H1 (cell line): Measurements from ENCODE around the gene URM1. TPM values are rescaled to one million over a fixed set of nuclear protein-coding genes. Genes with fewer than 3 reads are reported as not detected.

Experiments used
- CTCF ChIA-PET: fragments of 300-600 bp; sonication (Branson Sonifier 250); formaldehyde crosslinking; loops from one replicate; lab custom pipeline; 2021; ENCODE audit not compliant: partially characterized antibody; lab: Charles Lee
- POLR2A ChIA-PET: fragments of 300-600 bp; sonication (Branson Sonifier 250); formaldehyde crosslinking; loops from one replicate; lab custom pipeline; 2021; ENCODE audit warnings: inconsistent platforms; ENCODE audit not compliant: partially characterized antibody; lab: Charles Lee
- DNase-seq, 2 experiments: peaks; one replicate each; pipeline versions ENCODE4 v3.0.0 to v3.0.0-alpha.2; 2010 to 2022; ENCODE audit warnings: low spot score in 2 of 2, low read depth in 1 of 2, mixed read lengths in 1 of 2
- FAIRE-seq: peaks from 2 replicates; lab custom pipeline; 2011; peaks lifted over from hg19 to GRCh38; lab: Jason Lieb, UNC
- H2AFZ ChIP-seq: 2 replicates; pipeline ENCODE4 v1.8.1; 2012; ENCODE audit warnings: low read length, inconsistent platforms
- H2AK5ac ChIP-seq: 2 replicates; pipeline ENCODE4 v1.6.1; 2013; ENCODE audit warnings: low read depth, low read length
- H2BK120ac ChIP-seq: replicated peaks from 2 replicates; pipeline ENCODE3; 2013; ENCODE audit warnings: low read depth, low read length, inconsistent platforms
- H2BK12ac ChIP-seq: 2 replicates; pipeline ENCODE4 v1.6.1; 2013; ENCODE audit warnings: low read depth, low read length
- H2BK15ac ChIP-seq: 2 replicates; pipeline ENCODE4 v1.6.1; 2013; ENCODE audit warnings: low read length
- H2BK20ac ChIP-seq: 2 replicates; pipeline ENCODE4 v1.6.1; 2013; ENCODE audit warnings: low read length
- H2BK5ac ChIP-seq: 2 replicates; pipeline ENCODE4 v1.6.1; 2013; ENCODE audit warnings: low read depth, low read length
- H3K14ac ChIP-seq: 2 replicates; pipeline ENCODE4 v1.6.1; 2013; ENCODE audit warnings: inconsistent platforms; ENCODE audit not compliant: insufficient read length
- H3K18ac ChIP-seq: 2 replicates; pipeline ENCODE4 v1.6.1; 2013; ENCODE audit warnings: low read length; ENCODE audit errors: extremely low read depth
- H3K23ac ChIP-seq: 2 replicates; pipeline ENCODE4 v1.6.1; 2013; ENCODE audit warnings: inconsistent platforms; ENCODE audit not compliant: insufficient read length
- H3K23me2 ChIP-seq: 2 replicates; pipeline ENCODE4 v1.6.1; 2013; ENCODE audit warnings: low read depth, low read length
- H3K27ac ChIP-seq: 2 replicates; pipeline ENCODE4 v1.6.1; 2011; ENCODE audit warnings: low read depth, low read length, inconsistent platforms
- H3K27me3 ChIP-seq, 4 experiments: replicated peaks in 1 of 4; 1 replicate in 1 of 4; 2 replicates in 3 of 4; pipeline versions ENCODE4 v1.6.1 to v1.8.1; 2011 to 2013; ENCODE audit warnings: low read length in 3 of 4, mild to moderate bottlenecking in 3 of 4, inconsistent platforms in 2 of 4, mixed read lengths in 2 of 4, moderate library complexity in 1 of 4; ENCODE audit not compliant: control insufficient read depth in 3 of 4, insufficient read depth in 3 of 4; ENCODE audit errors: extremely low read depth in 1 of 4
- H3K36me3 ChIP-seq, 4 experiments: 2 replicates each; pipeline versions ENCODE4 v1.6.1 to v1.8.1; 2011 to 2013; ENCODE audit warnings: mild to moderate bottlenecking in 4 of 4, low read length in 3 of 4, moderate library complexity in 2 of 4, control low read depth in 1 of 4, inconsistent platforms in 1 of 4; ENCODE audit not compliant: insufficient read depth in 4 of 4, control insufficient read depth in 2 of 4
- H3K4ac ChIP-seq: replicated peaks from 2 replicates; pipeline ENCODE3; 2013; ENCODE audit warnings: low read length, low read depth, mixed read lengths, inconsistent platforms; ENCODE audit not compliant: insufficient read length
- H3K4me1 ChIP-seq, 4 experiments: replicated peaks in 1 of 4; 1 replicate in 1 of 4; 2 replicates in 3 of 4; pipeline versions ENCODE4 v1.6.1 to v1.8.1; 2011 to 2013; ENCODE audit warnings: low read length in 3 of 4, inconsistent platforms in 2 of 4, mixed read lengths in 1 of 4; ENCODE audit not compliant: insufficient read depth in 4 of 4, control insufficient read depth in 3 of 4
- H3K4me2 ChIP-seq, 2 experiments: 2 replicates each; pipeline versions ENCODE4 v1.6.1 to v1.8.1; 2011 to 2013; ENCODE audit warnings: low read depth in 2 of 2, low read length in 2 of 2, control low read depth in 1 of 2, inconsistent platforms in 1 of 2, mild to moderate bottlenecking in 1 of 2; ENCODE audit not compliant: insufficient read depth in 1 of 2
- H3K4me3 ChIP-seq, 4 experiments: fragments of 200-600, 300-600 bp in 1 of 4; sonication (generic), shearing (Covaris generic), sonication (Bioruptor Twin) in 1 of 4; 2 replicates each; pipeline versions ENCODE4 v1.5.1 to v1.8.1; 2011 to 2016; ENCODE audit warnings: low read length in 4 of 4, low read depth in 3 of 4, control low read depth in 2 of 4, inconsistent platforms in 2 of 4, mild to moderate bottlenecking in 2 of 4, mixed read lengths in 1 of 4, moderate library complexity in 1 of 4; ENCODE audit not compliant: insufficient read depth in 2 of 4; ENCODE audit errors: extremely low read depth in 1 of 4
- H3K56ac ChIP-seq: replicated peaks from 2 replicates; pipeline ENCODE3; 2013; ENCODE audit warnings: low read depth, mild to moderate bottlenecking, mixed read lengths, low read length, inconsistent platforms; ENCODE audit not compliant: insufficient read length
- H3K79me1 ChIP-seq: 2 replicates; pipeline ENCODE4 v1.6.1; 2013; ENCODE audit warnings: low read depth, low read length, control low read depth
- H3K79me2 ChIP-seq, 2 experiments: 2 replicates each; pipeline versions ENCODE4 v1.6.1 to v1.8.1; 2012 to 2013; ENCODE audit warnings: low read length in 2 of 2, mild to moderate bottlenecking in 2 of 2, inconsistent platforms in 1 of 2; ENCODE audit not compliant: insufficient read depth in 2 of 2, control insufficient read depth in 1 of 2
- H3K9ac ChIP-seq, 4 experiments: replicated peaks in 1 of 4; 1 replicate in 1 of 4; 2 replicates in 3 of 4; pipeline versions ENCODE4 v1.6.1 to v1.8.1; 2011 to 2013; ENCODE audit warnings: low read depth in 3 of 4, low read length in 3 of 4, control low read depth in 2 of 4, mild to moderate bottlenecking in 2 of 4, moderate library complexity in 2 of 4, inconsistent platforms in 1 of 4; ENCODE audit errors: extremely low read depth in 1 of 4
- H3K9me3 ChIP-seq, 2 experiments: 2 replicates each; pipeline versions ENCODE4 v1.6.1 to v1.8.1; 2012 to 2013; ENCODE audit warnings: mild to moderate bottlenecking in 2 of 2, moderate library complexity in 2 of 2, control low read depth in 1 of 2, inconsistent platforms in 1 of 2, low read depth in 1 of 2, low read length in 1 of 2, mixed read lengths in 1 of 2; ENCODE audit not compliant: insufficient read depth in 2 of 2
- H4K20me1 ChIP-seq, 2 experiments: replicated peaks in 1 of 2; 2 replicates each; pipeline versions ENCODE3 to v1.8.1; 2011 to 2013; ENCODE audit warnings: inconsistent platforms in 2 of 2, low read length in 2 of 2, mild to moderate bottlenecking in 1 of 2; ENCODE audit not compliant: insufficient read depth in 2 of 2, control insufficient read depth in 1 of 2
- H4K5ac ChIP-seq: 2 replicates; pipeline ENCODE4 v1.6.1; 2013; ENCODE audit warnings: low read length, low read depth, mixed read lengths, inconsistent platforms; ENCODE audit not compliant: insufficient read length
- H4K8ac ChIP-seq: 2 replicates; pipeline ENCODE4 v1.8.0; 2013; ENCODE audit warnings: mild to moderate bottlenecking, moderate library complexity, low read length, inconsistent platforms; ENCODE audit not compliant: insufficient read depth; ENCODE audit errors: extremely low read depth
- H4K91ac ChIP-seq: replicated peaks from 2 replicates; pipeline ENCODE3; 2013; ENCODE audit warnings: low read length, mixed read lengths, inconsistent platforms; ENCODE audit not compliant: insufficient read length
- BCL11A ChIP-seq, 2 experiments: IDR thresholded peaks; one replicate each; pipeline ENCODE4 v1.6.1; 2011; ENCODE audit warnings: low read depth in 2 of 2, low read length in 2 of 2, mild to moderate bottlenecking in 2 of 2
- CHD1 ChIP-seq: IDR thresholded peaks from 2 replicates; pipeline ENCODE4 v1.6.1; 2012; ENCODE audit warnings: low read depth, low read length, improper control_type of control experiment
- E2F6 ChIP-seq: IDR thresholded peaks from 2 replicates; pipeline ENCODE4 v1.6.1; 2012; ENCODE audit warnings: inconsistent platforms
- EZH2 ChIP-seq: fragments of 200-600 bp; sonication (generic); IDR thresholded peaks from 2 replicates; pipeline ENCODE4 v1.7.1; 2012; ENCODE audit warnings: low read depth, mild to moderate bottlenecking, moderate library complexity, low read length, inconsistent platforms; ENCODE audit not compliant: severe bottlenecking
- HDAC6 ChIP-seq: IDR thresholded peaks from one replicate; pipeline ENCODE4 v1.7.1; 2012; ENCODE audit warnings: low read depth, mild to moderate bottlenecking, inconsistent platforms, low read length, moderate library complexity
- JUND ChIP-seq: IDR thresholded peaks from 2 replicates; pipeline ENCODE4 v1.6.1; 2011; ENCODE audit warnings: mild to moderate bottlenecking, improper control_type of control experiment, low read length
- KDM1A ChIP-seq: fragments of 200-600, 300-600 bp; sonication (generic); IDR thresholded peaks from 2 replicates; pipeline ENCODE4 v1.7.1; 2016; ENCODE audit warnings: mild to moderate bottlenecking, low read length, borderline replicate concordance
- SAP30 ChIP-seq: fragments of 300-600 bp; sonication (generic); IDR thresholded peaks from 2 replicates; pipeline ENCODE4 v1.7.1; 2012; ENCODE audit warnings: low read length, moderate library complexity, mild to moderate bottlenecking, inconsistent platforms; ENCODE audit not compliant: insufficient read depth, insufficient replicate concordance
- SP1 ChIP-seq: IDR thresholded peaks from 2 replicates; pipeline ENCODE4 v1.6.1; 2011; ENCODE audit warnings: low read depth, low read length
- YY1 ChIP-seq: IDR thresholded peaks from 2 replicates; pipeline ENCODE4 v1.6.1; 2011; ENCODE audit warnings: low read depth, mild to moderate bottlenecking, low read length
- WGBS, 2 experiments: shearing (Covaris generic) in 1 of 2; methylation state at CpG; one replicate each; pipeline versions ENCODE4 v1.1.6 to v1.1.7; 2013 to 2015; ENCODE audit warnings: low lambda C conversion rate in 2 of 2, mixed read lengths in 2 of 2, inconsistent platforms in 1 of 2, low coverage in 1 of 2, missing lambda C conversion rate in 1 of 2; ENCODE audit not compliant: insufficient replicate concordance in 2 of 2, insufficient coverage in 1 of 2, insufficient read length in 1 of 2; ENCODE audit errors: extremely low coverage in 1 of 2, missing lambda C conversion rate in 1 of 2; 5-methylcytosine and 5-hydroxymethylcytosine counted together
- polyA plus RNA-seq, 7 experiments: library from polyadenylated mRNA; depleted of rRNA in 3 of 7; stranded (reverse) in 5 of 7; unstranded in 2 of 7; fragments of >200 nt in 5 of 7; fragments of 200-250 nt in 2 of 7; gene quantifications; 1 replicate in 5 of 7; 2 replicates in 1 of 7; 4 replicates in 1 of 7; pipeline versions ENCODE4 v1.2.1 to v1.2.3, GENCODE V29; 2011 to 2013; ENCODE audit warnings: missing spikeins in 2 of 7, mixed read lengths in 2 of 7
- total RNA-seq: library from RNA; stranded (reverse); fragmentation: NEBNext Ultra II Directional; extraction: Animal tissue kit (Norgen Biotek cat#: 25700); gene quantifications from 2 replicates; pipeline ENCODE4 v1.2.1, GENCODE V29; 2021

Gene URM1
- total and polyA plus RNA-seq, 2 of the 8 experiments (the other 6 are each of a cell fraction or from before 2014, with no cell fraction given): 58.3 to 62.3 TPM

DNA sequence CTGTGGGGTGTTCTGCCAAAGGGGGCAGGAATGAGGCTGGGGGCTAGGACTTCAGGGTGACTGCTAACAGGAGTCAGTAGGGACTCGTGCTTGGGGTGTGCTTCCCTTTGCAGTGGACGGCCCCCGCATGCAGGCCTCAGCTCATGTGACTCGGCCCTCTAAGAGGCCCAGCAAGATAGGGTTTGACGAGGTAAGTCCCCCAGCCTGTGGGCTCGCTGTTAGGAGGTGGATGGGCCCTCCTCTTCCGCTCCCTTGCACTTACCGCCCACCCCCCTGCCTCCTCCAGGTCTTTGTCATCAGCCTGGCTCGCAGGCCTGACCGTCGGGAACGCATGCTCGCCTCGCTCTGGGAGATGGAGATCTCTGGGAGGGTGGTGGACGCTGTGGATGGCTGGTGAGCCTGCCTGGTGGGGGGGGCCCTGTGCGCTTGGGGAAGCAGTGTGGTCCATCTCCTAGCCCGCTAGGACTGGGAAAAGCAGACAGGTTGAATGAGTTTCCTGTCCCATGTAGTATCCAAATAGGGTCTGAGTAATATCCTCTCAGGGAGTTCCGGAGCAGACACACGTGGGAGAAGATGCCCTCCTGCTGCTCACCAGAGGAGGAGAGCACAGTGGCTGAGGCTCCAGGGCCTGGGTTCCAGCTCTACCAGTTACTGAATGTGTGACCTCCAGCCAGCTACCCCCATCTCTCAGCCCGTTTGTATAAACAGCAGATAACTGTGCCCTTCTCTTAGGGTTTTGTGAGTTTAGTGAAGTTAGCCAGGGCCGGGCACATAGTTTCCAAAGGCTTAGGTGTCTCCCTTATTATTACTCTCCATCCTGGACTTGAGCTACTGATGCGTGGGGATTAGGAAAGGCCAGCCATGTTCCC is 57.7 kb downstream of the URM1 start:
- H3K27me3 ChIP-seq: no peaks in the 10 kb centered on the region
- H4K8ac ChIP-seq: peak overlapping the region; percentile 38; the same call in 1 of the 2 replicates
- no peak overlapping the region for H2AK5ac ChIP-seq
- no peak overlapping the region for H2BK12ac ChIP-seq
- POLR2A ChIA-PET: interaction anchor here (0.6 to 0.8 kb wide), 3 partner anchors 25 to 856 kb away, joined by 3 to 4 read pairs (median 3); no protein-coding TSS in a partner anchor
- H3K4me3 ChIP-seq: no peak overlapping the region
- no peak overlapping the region for H3K14ac ChIP-seq
- WGBS, 2 experiments: 91% methylated on average over 22 of the region's 22 CpGs; no CpG with 5 or more reads in 1 of the 2 experiments
- no peak overlapping the region for H3K9ac ChIP-seq
- H2BK5ac ChIP-seq: peak overlapping the region; percentile 16; the same call in 1 of the 2 replicates
- no peak overlapping the region for H2AFZ ChIP-seq
- H2BK20ac ChIP-seq: no peak overlapping the region
- H3K4ac ChIP-seq: no peak overlapping the region
- no peak overlapping the region for H4K91ac ChIP-seq
- DNase-seq (no peak), FAIRE-seq (no peak)
- CTCF ChIA-PET: interaction anchor here (0.6 to 4.2 kb wide), 15 partner anchors 9 to 134 kb away, joined by 3 to 25 read pairs (median 3); no protein-coding TSS in a partner anchor
- no peaks in the 10 kb centered on the region for H3K36me3 ChIP-seq
- H2BK15ac ChIP-seq: no peak overlapping the region
- H3K79me2 ChIP-seq: no peaks in the 10 kb centered on the region
- no peak overlapping the region for H3K4me2 ChIP-seq
- no peaks in the 10 kb centered on the region for H4K20me1 ChIP-seq
- H4K5ac ChIP-seq: no peak overlapping the region
- H3K79me1 ChIP-seq: no peaks in the 10 kb centered on the region
- H3K18ac ChIP-seq: no peak overlapping the region
- H3K9me3 ChIP-seq: no peaks in the 10 kb centered on the region
- H3K23ac ChIP-seq: no peak overlapping the region
- no peak overlapping the region for H2BK120ac ChIP-seq
- no peak overlapping the region for H3K56ac ChIP-seq
- peaks cover 0 to 6% (median 0%) of the 10 kb centered on the region in 4 experiments; a peak in 2 of 7 replicates for H3K4me1 ChIP-seq
- no peak overlapping the region for H3K27ac ChIP-seq
- H3K23me2 ChIP-seq: no peaks in the 10 kb centered on the region
- TF ChIP-seq SP1: no peak
- TF ChIP-seq E2F6: no peak
- TF ChIP-seq YY1: no peak
- TF ChIP-seq EZH2: no peak
- no peak for TF ChIP-seq KDM1A
- TF ChIP-seq SAP30: no peak
- TF ChIP-seq CHD1: no peak
- no peak for TF ChIP-seq BCL11A (IDR thresholded peaks at IDR 0.05; ENCODE audit: low read depth in 2 of 2, low read length in 2 of 2)
- TF ChIP-seq JUND: no peak
- TF ChIP-seq HDAC6: no peak
